HEK293 (cell line): ENCODE results near the gene RPRD1A.

ENCODE experiments used
- CTCF ChIA-PET: fragments of 350-600 bp; formaldehyde crosslinking; extraction: SDS; loops from one replicate; lab custom pipeline; 2021; ENCODE audit warnings: antibody characterized with exemption; lab: Yijun Ruan, JAX
- POLR2A ChIA-PET: fragments of 300-600 bp; formaldehyde crosslinking; extraction: SDS; loops from one replicate; lab custom pipeline; 2020; ENCODE audit warnings: antibody characterized with exemption, inconsistent platforms; lab: Yijun Ruan, JAX
- H3K27ac ChIP-seq: fragments of 200-500 bp; sonication (Bioruptor generic); 2 replicates; pipeline ENCODE4 v1.5.1; 2014; ENCODE audit warnings: low read depth, low read length, control low read depth, inconsistent platforms; ENCODE audit errors: extremely low read depth
- H3K36me3 ChIP-seq, 2 experiments: fragments of 200-500 bp in 1 of 2; sonication (Bioruptor generic) in 1 of 2; 1 replicate in 1 of 2; 2 replicates in 1 of 2; pipeline ENCODE4 v1.5.1; 2014 to 2017; ENCODE audit warnings: inconsistent platforms in 2 of 2, low read length in 2 of 2; ENCODE audit not compliant: control insufficient read depth in 2 of 2, insufficient read depth in 1 of 2
- H3K4me1 ChIP-seq: fragments of 200-500 bp; sonication (Bioruptor generic); 2 replicates; pipeline ENCODE4 v1.5.1; 2014; ENCODE audit warnings: mild to moderate bottlenecking, low read length, inconsistent platforms; ENCODE audit not compliant: control insufficient read depth, insufficient read depth
- H3K4me3 ChIP-seq: 2 replicates; pipeline ENCODE4 v1.5.1; 2011; ENCODE audit warnings: low read depth, mild to moderate bottlenecking, control low read depth, low read length, moderate library complexity
- H3K9me3 ChIP-seq: fragments of 200-500 bp; sonication (Bioruptor generic); 2 replicates; pipeline ENCODE4 v1.5.1; 2014; ENCODE audit warnings: low read depth, low read length, inconsistent platforms; ENCODE audit not compliant: control insufficient read depth, insufficient read depth
- AEBP2 ChIP-seq: fragments of 450-650 bp; formaldehyde crosslinking; IDR thresholded peaks from 2 replicates; pipeline ENCODE4 v1.5.1; 2016; ENCODE audit warnings: missing biosample characterization, missing genetic modification characterization, borderline replicate concordance
- BCL11A ChIP-seq: fragments of 450-650 bp; formaldehyde crosslinking; IDR thresholded peaks from 2 replicates; pipeline ENCODE4 v1.5.1; 2016; ENCODE audit warnings: low read depth, missing biosample characterization, missing genetic modification characterization
- BCL11B ChIP-seq: fragments of 450-650 bp; formaldehyde crosslinking; IDR thresholded peaks from 2 replicates; pipeline ENCODE4 v1.5.1; 2016; ENCODE audit warnings: low read depth, missing biosample characterization, missing genetic modification characterization
- GLI4 ChIP-seq: fragments of 450-650 bp; formaldehyde crosslinking; IDR thresholded peaks from 2 replicates; pipeline ENCODE4 v1.5.1; 2016; ENCODE audit warnings: missing biosample characterization, missing genetic modification characterization
- ZBTB49 ChIP-seq: fragments of 450-650 bp; formaldehyde crosslinking; IDR thresholded peaks from 2 replicates; pipeline ENCODE4 v1.5.1; 2016; ENCODE audit warnings: missing biosample characterization, missing genetic modification characterization, low read depth
- ZNF146 ChIP-seq: fragments of 450-650 bp; formaldehyde crosslinking; IDR thresholded peaks from 2 replicates; pipeline ENCODE4 v1.5.1; 2016; ENCODE audit warnings: missing biosample characterization, missing genetic modification characterization
- ZNF155 ChIP-seq: fragments of 450-650 bp; formaldehyde crosslinking; IDR thresholded peaks from 2 replicates; pipeline ENCODE4 v1.5.1; 2016; ENCODE audit warnings: missing biosample characterization, missing genetic modification characterization
- ZNF239 ChIP-seq: fragments of 450-650 bp; formaldehyde crosslinking; IDR thresholded peaks from 2 replicates; pipeline ENCODE4 v1.5.1; 2016; ENCODE audit warnings: missing biosample characterization, missing genetic modification characterization
- ZNF311 ChIP-seq: fragments of 450-650 bp; formaldehyde crosslinking; IDR thresholded peaks from 2 replicates; pipeline ENCODE4 v1.5.1; 2017; ENCODE audit warnings: missing biosample characterization, missing genetic modification characterization, borderline replicate concordance
- ZNF404 ChIP-seq: fragments of 450-650 bp; formaldehyde crosslinking; IDR thresholded peaks from 2 replicates; pipeline ENCODE4 v1.5.1; 2017; ENCODE audit warnings: missing biosample characterization, missing genetic modification characterization
- ZNF473 ChIP-seq: fragments of 450-650 bp; formaldehyde crosslinking; IDR thresholded peaks from 2 replicates; pipeline ENCODE4 v1.5.1; 2017; ENCODE audit warnings: missing biosample characterization, missing genetic modification characterization
- ZNF561 ChIP-seq: fragments of 450-650 bp; IDR thresholded peaks from 2 replicates; pipeline ENCODE4 v1.5.1; 2018; ENCODE audit warnings: missing biosample characterization, missing genetic modification characterization, borderline replicate concordance
- ZNF654 ChIP-seq: fragments of 450-650 bp; formaldehyde crosslinking; IDR thresholded peaks from 2 replicates; pipeline ENCODE4 v1.5.1; 2016; ENCODE audit warnings: low read depth, missing biosample characterization, missing genetic modification characterization
- ZNF660 ChIP-seq: fragments of 450-650 bp; IDR thresholded peaks from 2 replicates; pipeline ENCODE4 v1.5.1; 2018; ENCODE audit warnings: missing biosample characterization, mild to moderate bottlenecking, missing genetic modification characterization
- ZNF664 ChIP-seq: fragments of 450-650 bp; formaldehyde crosslinking; IDR thresholded peaks from 2 replicates; pipeline ENCODE4 v1.5.1; 2016; ENCODE audit warnings: missing biosample characterization, missing genetic modification characterization
- ZNF776 ChIP-seq: fragments of 450-650 bp; formaldehyde crosslinking; IDR thresholded peaks from 2 replicates; pipeline ENCODE4 v1.5.0; 2017; ENCODE audit warnings: missing biosample characterization, missing genetic modification characterization, borderline replicate concordance
- ZNF791 ChIP-seq: fragments of 450-650 bp; formaldehyde crosslinking; IDR thresholded peaks from 2 replicates; pipeline ENCODE4 v1.5.1; 2016; ENCODE audit warnings: missing biosample characterization, missing genetic modification characterization
- ZSCAN30 ChIP-seq: fragments of 450-650 bp; IDR thresholded peaks from 2 replicates; pipeline ENCODE4 v1.5.1; 2018; ENCODE audit warnings: missing biosample characterization, mild to moderate bottlenecking, missing genetic modification characterization, moderate library complexity
- TF ChIP-seq, protein P1 (sequence below): fragments of 450-650 bp; formaldehyde crosslinking; IDR thresholded peaks from 2 replicates; pipeline ENCODE4 v1.5.1; 2017; ENCODE audit warnings: missing biosample characterization, missing genetic modification characterization
- TF ChIP-seq, protein P2 (sequence below): fragments of 450-650 bp; formaldehyde crosslinking; IDR thresholded peaks from 2 replicates; pipeline ENCODE4 v1.5.1; 2016; ENCODE audit warnings: missing biosample characterization, missing genetic modification characterization, borderline replicate concordance
- TF ChIP-seq, protein P3 (sequence below): fragments of 450-650 bp; formaldehyde crosslinking; IDR thresholded peaks from 2 replicates; pipeline ENCODE4 v1.5.1; 2016; ENCODE audit warnings: missing biosample characterization, missing genetic modification characterization
- TF ChIP-seq, protein P4 (sequence below): fragments of 450-650 bp; formaldehyde crosslinking; IDR thresholded peaks from 2 replicates; pipeline ENCODE4 v1.5.1; 2016; ENCODE audit warnings: missing biosample characterization, missing genetic modification characterization

RPRD1A gene

DNA sequence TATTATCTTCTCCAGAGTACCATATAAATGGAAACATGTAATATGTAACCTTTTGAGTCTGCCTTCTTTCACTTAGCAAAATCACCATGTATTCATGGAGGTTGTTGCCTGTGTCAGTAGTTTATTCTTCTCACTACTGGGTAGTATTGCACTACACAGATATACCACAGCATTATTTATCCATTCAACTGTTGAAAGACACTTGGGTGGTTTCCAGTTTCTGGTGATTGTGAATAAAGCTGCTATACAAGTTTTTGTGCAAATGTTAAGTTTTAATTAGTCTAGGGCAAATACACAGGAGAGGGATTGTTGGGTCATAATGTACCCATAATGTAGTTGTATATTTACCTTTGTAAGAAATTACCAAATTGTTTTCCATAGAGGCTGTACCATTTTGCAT lies 29.6 kb upstream of the RPRD1A start:
- ChIA-PET POLR2A (interaction anchor here (0.7 kb wide), 1 partner anchor 656 kb away, joined by 4 read pairs; no protein-coding TSS in a partner anchor), CTCF (interaction anchor here (0.5 to 7.5 kb wide), 5 partner anchors 79 to 549 kb away, joined by 3 to 181 read pairs (median 3); no protein-coding TSS in a partner anchor)
- no peak overlapping the region for H3K27ac ChIP-seq
- H3K4me3 ChIP-seq = no peak overlapping the region
- H3K36me3 ChIP-seq = no peaks in the 10 kb centered on the region
- H3K4me1 ChIP-seq = no peaks in the 10 kb centered on the region
- TF ChIP-seq, protein P1, sequence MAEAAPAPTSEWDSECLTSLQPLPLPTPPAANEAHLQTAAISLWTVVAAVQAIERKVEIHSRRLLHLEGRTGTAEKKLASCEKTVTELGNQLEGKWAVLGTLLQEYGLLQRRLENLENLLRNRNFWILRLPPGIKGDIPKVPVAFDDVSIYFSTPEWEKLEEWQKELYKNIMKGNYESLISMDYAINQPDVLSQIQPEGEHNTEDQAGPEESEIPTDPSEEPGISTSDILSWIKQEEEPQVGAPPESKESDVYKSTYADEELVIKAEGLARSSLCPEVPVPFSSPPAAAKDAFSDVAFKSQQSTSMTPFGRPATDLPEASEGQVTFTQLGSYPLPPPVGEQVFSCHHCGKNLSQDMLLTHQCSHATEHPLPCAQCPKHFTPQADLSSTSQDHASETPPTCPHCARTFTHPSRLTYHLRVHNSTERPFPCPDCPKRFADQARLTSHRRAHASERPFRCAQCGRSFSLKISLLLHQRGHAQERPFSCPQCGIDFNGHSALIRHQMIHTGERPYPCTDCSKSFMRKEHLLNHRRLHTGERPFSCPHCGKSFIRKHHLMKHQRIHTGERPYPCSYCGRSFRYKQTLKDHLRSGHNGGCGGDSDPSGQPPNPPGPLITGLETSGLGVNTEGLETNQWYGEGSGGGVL (tag by site-specific recombination) = no peak
- TF ChIP-seq ZNF473 (no peak), ZNF311 (no peak), BCL11A (no peak), ZNF561 (tag by site-specific recombination) (no peak), ZNF155 (tag by site-specific recombination) (no peak), ZNF791 (no peak), BCL11B (tag by site-specific recombination) (no peak), ZNF404 (tag by site-specific recombination) (no peak)
- TF ChIP-seq, protein P2, sequence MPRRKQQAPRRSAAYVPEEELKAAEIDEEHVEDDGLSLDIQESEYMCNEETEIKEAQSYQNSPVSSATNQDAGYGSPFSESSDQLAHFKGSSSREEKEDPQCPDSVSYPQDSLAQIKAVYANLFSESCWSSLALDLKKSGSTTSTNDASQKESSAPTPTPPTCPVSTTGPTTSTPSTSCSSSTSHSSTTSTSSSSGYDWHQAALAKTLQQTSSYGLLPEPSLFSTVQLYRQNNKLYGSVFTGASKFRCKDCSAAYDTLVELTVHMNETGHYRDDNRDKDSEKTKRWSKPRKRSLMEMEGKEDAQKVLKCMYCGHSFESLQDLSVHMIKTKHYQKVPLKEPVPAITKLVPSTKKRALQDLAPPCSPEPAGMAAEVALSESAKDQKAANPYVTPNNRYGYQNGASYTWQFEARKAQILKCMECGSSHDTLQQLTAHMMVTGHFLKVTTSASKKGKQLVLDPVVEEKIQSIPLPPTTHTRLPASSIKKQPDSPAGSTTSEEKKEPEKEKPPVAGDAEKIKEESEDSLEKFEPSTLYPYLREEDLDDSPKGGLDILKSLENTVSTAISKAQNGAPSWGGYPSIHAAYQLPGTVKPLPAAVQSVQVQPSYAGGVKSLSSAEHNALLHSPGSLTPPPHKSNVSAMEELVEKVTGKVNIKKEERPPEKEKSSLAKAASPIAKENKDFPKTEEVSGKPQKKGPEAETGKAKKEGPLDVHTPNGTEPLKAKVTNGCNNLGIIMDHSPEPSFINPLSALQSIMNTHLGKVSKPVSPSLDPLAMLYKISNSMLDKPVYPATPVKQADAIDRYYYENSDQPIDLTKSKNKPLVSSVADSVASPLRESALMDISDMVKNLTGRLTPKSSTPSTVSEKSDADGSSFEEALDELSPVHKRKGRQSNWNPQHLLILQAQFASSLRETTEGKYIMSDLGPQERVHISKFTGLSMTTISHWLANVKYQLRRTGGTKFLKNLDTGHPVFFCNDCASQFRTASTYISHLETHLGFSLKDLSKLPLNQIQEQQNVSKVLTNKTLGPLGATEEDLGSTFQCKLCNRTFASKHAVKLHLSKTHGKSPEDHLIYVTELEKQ (tag by site-specific recombination) = no peak
- TF ChIP-seq, protein P3, sequence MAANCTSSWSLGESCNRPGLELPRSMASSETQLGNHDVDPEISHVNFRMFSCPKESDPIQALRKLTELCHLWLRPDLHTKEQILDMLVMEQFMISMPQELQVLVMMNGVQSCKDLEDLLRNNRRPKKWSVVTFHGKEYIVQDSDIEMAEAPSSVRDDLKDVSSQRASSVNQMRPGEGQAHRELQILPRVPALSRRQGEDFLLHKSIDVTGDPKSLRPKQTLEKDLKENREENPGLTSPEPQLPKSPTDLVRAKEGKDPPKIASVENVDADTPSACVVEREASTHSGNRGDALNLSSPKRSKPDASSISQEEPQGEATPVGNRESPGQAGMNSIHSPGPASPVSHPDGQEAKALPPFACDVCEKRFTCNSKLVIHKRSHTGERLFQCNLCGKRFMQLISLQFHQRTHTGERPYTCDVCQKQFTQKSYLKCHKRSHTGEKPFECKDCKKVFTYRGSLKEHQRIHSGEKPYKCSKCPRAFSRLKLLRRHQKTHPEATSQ (tag by site-specific recombination) = no peak
- H3K9me3 ChIP-seq = no peaks in the 10 kb centered on the region

DNA sequence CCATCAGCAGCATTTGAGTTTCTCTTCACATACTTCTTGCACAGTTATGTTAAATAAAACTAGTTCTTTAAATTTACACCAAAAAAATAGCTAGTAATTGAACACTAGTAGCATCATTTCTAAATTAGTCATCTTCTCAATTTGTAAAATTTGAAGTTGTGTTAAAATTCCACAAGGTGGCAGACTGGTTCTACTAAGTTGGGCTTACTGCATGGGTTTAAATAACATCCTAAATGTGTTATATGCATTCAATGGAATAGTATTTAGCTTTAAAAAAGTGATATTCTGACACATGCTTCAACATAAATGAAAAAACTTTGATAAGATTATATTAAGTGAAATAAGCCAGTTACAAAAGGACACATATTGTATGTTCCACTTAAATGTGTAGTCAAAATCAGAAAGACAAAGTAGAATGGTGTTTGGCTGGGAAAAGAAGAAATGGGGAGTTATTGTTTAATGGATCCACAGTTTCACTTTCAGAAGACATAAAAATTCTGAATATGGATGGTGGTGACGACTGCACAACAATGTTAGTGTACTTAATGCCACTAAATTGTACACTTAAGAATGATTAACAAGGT lies 28.7 kb upstream of the RPRD1A start:
- TF ChIP-seq ZNF660 = peak; percentile 59; the same call in 1 of the 2 replicates
- no peak for TF ChIP-seq GLI4 (tag by site-specific recombination)
- no peak for TF ChIP-seq AEBP2 (tag by site-specific recombination)
- TF ChIP-seq, protein P4, sequence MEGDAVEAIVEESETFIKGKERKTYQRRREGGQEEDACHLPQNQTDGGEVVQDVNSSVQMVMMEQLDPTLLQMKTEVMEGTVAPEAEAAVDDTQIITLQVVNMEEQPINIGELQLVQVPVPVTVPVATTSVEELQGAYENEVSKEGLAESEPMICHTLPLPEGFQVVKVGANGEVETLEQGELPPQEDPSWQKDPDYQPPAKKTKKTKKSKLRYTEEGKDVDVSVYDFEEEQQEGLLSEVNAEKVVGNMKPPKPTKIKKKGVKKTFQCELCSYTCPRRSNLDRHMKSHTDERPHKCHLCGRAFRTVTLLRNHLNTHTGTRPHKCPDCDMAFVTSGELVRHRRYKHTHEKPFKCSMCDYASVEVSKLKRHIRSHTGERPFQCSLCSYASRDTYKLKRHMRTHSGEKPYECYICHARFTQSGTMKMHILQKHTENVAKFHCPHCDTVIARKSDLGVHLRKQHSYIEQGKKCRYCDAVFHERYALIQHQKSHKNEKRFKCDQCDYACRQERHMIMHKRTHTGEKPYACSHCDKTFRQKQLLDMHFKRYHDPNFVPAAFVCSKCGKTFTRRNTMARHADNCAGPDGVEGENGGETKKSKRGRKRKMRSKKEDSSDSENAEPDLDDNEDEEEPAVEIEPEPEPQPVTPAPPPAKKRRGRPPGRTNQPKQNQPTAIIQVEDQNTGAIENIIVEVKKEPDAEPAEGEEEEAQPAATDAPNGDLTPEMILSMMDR (tag by site-specific recombination) = peak; percentile 48; the same call in 1 of the 2 replicates
- TF ChIP-seq ZNF664 (tag by site-specific recombination) = peak; percentile 84
- TF ChIP-seq ZSCAN30 = 0 out of 2 replicates have a peak, but pooled peaks have one; percentile 9
- no peak for TF ChIP-seq ZBTB49 (tag by site-specific recombination)
- peak; percentile 87 for TF ChIP-seq ZNF654
- TF ChIP-seq ZNF239 (tag by site-specific recombination) = no peak
- no peak for TF ChIP-seq ZNF776
- TF ChIP-seq ZNF146 = peak; percentile 77
- Histone ChIP-seq H3K27ac (no peak overlapping the region), H3K9me3 (no peaks in the 10 kb centered on the region), H3K4me1 (no peaks in the 10 kb centered on the region), H3K36me3 (no peaks in the 10 kb centered on the region), H3K4me3 (no peak overlapping the region)
- ChIA-PET POLR2A (interaction anchor here (0.5 kb wide), 1 partner anchor 37 kb away, joined by 6 read pairs; no protein-coding TSS in a partner anchor), CTCF (interaction anchor here (0.5 to 7.5 kb wide), 44 partner anchors 10 to 1247 kb away, joined by 3 to 181 read pairs (median 4); partner anchors contain the start of genes ELP2 and SLC39A6)
